ENCODE data around the gene AGPAT1. TPM values are rescaled to one million over a fixed set of nuclear protein-coding genes. Genes with fewer than 3 reads are reported as not detected.

Gene AGPAT1
- total RNA-seq, 1 donor from 2014 or later, result 43.0 TPM

GRCh38 chr6:32184084-32184640 is 8.3 kb upstream of the AGPAT1 start, which contains the start of gene AGER:
TSS of gene AGER (minus strand) at chr6:32184253. CDS start at chr6:32184222, 31 bp downstream.
- Histone ChIP-seq H3K27me3 (ENCODE audit: low read depth) (no peaks in the 10 kb centered on the region), H3K4me3 (peak within 1 kb of the TSS; percentile 11), H3K27ac (replicated peaks) (peak within 1 kb of the TSS; percentile 98), H3K4me1 (peaks cover 92% of the 10 kb centered on the region), H3K9me3 (replicated peaks) (no peaks in the 10 kb centered on the region), H3K36me3 (peaks cover 45% of the 10 kb centered on the region)
- TF ChIP-seq CTCF (IDR thresholded peaks at IDR 0.05; ENCODE audit: borderline replicate concordance), result no peak
- no peak for DNase-seq
- intact Hi-C loops (cut with micrococcal nuclease), result no loop called here

GRCh38 chr6:32183483-32184083 is 7.7 kb upstream of the AGPAT1 start:
- no peak for TF ChIP-seq CTCF (IDR thresholded peaks at IDR 0.05; ENCODE audit: borderline replicate concordance)
- H3K27me3 ChIP-seq (ENCODE audit: low read depth), result no peaks in the 10 kb centered on the region
- DNase-seq, result peak; percentile 50
- H3K4me1 ChIP-seq, result peaks cover 92% of the 10 kb centered on the region
- no peaks in the 10 kb centered on the region for H3K9me3 ChIP-seq (replicated peaks)
- peaks cover 45% of the 10 kb centered on the region for H3K36me3 ChIP-seq
- no peak overlapping the region for H3K4me3 ChIP-seq
- peak overlapping the region; percentile 98 for H3K27ac ChIP-seq (replicated peaks)
- intact Hi-C loops (cut with micrococcal nuclease), result no loop called here

DNA sequence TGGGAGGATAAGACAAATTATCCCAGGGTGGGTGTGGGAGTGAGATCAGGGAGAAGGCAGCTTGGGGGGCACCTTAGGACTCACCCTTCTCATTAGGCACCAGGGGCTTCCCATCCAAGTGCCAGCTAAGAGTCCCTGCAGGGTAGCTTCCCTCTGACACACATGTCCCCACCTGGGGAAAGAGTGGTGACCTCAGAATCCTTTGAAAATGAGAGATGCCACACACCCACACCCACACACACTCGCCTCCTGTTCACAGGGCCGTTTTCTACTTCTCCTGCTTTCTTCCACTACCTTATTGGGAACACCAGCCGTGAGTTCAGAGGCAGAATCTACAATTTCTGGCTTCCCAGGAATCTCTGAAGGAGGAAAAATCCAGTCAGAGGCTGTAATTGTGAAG is 7.1 kb upstream of the AGPAT1 start:
- peaks cover 88% of the 10 kb centered on the region for H3K4me1 ChIP-seq
- no peak overlapping the region for H3K4me3 ChIP-seq
- TF ChIP-seq CTCF (IDR thresholded peaks at IDR 0.05; ENCODE audit: borderline replicate concordance), result no peak
- H3K27me3 ChIP-seq (ENCODE audit: low read depth), result no peaks in the 10 kb centered on the region
- DNase-seq, result no peak
- peaks cover 45% of the 10 kb centered on the region for H3K36me3 ChIP-seq
- H3K27ac ChIP-seq (replicated peaks), result peak overlapping the region; percentile 98
- H3K9me3 ChIP-seq (replicated peaks), result no peaks in the 10 kb centered on the region
- intact Hi-C loops (cut with micrococcal nuclease), result no loop called here

DNA sequence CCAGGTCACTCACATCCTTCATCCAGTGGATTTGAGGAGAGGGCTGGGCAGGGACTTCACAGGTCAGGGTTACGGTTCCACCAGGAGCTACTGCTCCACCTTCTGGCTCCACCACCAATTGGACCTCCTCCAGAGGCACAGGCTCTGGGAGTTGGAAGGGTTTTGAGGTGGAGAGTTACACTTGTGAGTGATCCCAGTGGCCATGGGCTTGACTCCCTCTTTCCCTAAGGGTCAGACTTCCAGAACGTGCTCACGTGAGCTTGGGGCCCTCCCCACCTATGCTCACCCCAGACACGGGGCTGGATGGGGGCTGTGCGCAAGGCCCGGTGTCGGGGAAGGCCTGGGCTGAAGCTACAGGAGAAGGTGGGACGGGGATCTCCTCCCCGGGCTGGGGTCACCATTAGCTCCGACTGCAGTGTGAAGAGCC is 6.7 kb upstream of the AGPAT1 start:
- Histone ChIP-seq H3K36me3 (peaks cover 40% of the 10 kb centered on the region), H3K9me3 (replicated peaks) (no peaks in the 10 kb centered on the region), H3K4me1 (peaks cover 84% of the 10 kb centered on the region), H3K4me3 (no peak overlapping the region), H3K27me3 (ENCODE audit: low read depth) (no peaks in the 10 kb centered on the region), H3K27ac (replicated peaks) (peak overlapping the region; percentile 98)
- no peak for DNase-seq
- intact Hi-C loops (cut with micrococcal nuclease), result no loop called here
- no peak for TF ChIP-seq CTCF (IDR thresholded peaks at IDR 0.05; ENCODE audit: borderline replicate concordance)

DNA sequence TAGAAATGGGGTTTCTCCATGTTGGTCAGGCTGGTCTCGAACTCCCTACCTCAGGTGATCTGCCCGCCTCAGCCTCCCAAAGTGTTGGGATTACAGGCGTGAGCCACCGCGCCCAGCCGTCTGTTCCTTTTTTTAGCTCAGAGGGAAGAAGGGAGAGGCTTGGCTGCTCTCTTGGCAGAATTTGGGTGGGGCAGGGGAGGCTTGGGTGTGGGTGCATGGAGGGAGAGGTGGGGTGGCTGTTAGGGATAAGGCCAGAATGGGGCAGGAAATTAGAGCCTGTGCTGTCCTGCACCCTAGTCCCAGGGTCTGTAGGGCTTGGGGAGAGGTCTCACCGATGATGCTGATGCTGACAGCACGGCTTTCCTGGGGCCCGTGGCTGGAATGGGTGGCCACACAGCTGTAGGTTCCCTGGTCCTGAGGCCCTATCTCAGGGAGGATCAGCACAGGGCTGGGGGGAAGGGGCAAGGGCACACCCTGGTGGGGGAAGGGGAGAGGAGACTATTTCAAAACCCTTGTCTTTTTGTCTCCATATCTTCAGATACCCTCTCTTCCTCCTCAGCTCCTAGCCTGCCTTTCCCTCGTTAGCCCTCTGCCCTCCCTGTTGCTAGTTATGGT is 6.1 kb upstream of the AGPAT1 start:
- H3K36me3 ChIP-seq, result peaks cover 36% of the 10 kb centered on the region
- peaks cover 82% of the 10 kb centered on the region for H3K4me1 ChIP-seq
- no peak overlapping the region for H3K4me3 ChIP-seq
- no peaks in the 10 kb centered on the region for H3K9me3 ChIP-seq (replicated peaks)
- no peak for DNase-seq
- no peak for TF ChIP-seq CTCF (IDR thresholded peaks at IDR 0.05; ENCODE audit: borderline replicate concordance)
- no peaks in the 10 kb centered on the region for H3K27me3 ChIP-seq (ENCODE audit: low read depth)
- intact Hi-C loops (cut with micrococcal nuclease), result no loop called here
- peak overlapping the region; percentile 98 for H3K27ac ChIP-seq (replicated peaks)
